ENCODE measurements around the gene MIOX. TPM values are rescaled to one million over a fixed set of nuclear protein-coding genes. Genes with fewer than 3 reads are reported as not detected.

MIOX gene
- total RNA-seq, 1 donor from 2014 or later: not detected

DNA sequence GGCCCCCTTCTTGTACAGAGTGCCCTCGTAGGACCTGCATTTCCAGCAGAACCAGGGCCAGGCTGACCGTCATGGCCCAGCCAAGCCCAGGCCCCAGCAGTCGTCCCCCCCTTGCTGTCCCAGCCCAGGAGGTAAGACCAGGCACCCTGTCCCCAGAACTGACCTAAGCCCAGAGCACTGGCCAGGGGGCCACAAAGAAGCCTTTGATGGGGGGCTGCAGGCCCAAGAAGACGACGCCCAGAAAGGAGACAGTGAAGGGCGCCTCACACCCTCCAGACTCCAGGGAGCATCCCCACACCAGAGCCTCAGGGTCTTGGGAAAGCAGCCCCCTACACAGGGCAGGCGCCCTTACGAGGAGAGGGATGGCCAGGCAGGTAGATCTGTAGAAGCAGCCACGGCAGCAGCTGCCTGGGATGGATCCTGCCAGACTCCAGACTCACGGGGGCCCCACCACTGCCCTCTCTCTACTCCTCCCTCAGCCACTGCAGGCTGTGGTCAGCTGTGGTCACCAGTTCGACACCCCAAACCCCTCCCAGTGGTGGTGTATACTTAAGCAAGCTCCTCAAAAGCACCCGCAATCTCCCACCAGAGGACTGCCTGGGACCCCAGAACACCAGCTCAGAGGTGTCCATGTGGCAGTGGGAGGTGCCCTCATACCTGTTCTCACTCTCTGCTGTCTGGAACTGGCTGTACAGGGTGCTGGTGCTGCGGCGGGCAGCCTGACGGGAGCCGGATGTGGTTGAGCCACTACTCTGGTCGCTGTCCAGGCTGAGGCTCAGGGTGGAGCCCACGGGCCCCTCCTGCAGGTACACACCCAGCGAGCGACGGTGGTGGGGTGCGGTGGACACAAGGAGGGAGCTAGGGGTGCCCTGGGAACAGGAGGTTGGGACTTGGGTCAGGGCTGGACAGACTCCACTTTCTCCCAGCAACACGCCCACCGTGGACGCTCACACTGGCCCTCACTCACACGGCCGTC is 38.8 kb upstream of the MIOX start:
- DNase-seq (no peak), ATAC-seq (no peak)
- Histone ChIP-seq H3K27ac (no peak overlapping the region), H3K36me3 (peaks cover 78% of the 10 kb centered on the region), H3K4me1 (peaks cover 25% of the 10 kb centered on the region), H3K27me3 (ENCODE audit: low read depth) (no peaks in the 10 kb centered on the region), H3K9me3 (no peaks in the 10 kb centered on the region), H3K4me3 (no peak overlapping the region)
- intact Hi-C loops (cut with DNase I): no loop called here
- TF ChIP-seq, protein P1, sequence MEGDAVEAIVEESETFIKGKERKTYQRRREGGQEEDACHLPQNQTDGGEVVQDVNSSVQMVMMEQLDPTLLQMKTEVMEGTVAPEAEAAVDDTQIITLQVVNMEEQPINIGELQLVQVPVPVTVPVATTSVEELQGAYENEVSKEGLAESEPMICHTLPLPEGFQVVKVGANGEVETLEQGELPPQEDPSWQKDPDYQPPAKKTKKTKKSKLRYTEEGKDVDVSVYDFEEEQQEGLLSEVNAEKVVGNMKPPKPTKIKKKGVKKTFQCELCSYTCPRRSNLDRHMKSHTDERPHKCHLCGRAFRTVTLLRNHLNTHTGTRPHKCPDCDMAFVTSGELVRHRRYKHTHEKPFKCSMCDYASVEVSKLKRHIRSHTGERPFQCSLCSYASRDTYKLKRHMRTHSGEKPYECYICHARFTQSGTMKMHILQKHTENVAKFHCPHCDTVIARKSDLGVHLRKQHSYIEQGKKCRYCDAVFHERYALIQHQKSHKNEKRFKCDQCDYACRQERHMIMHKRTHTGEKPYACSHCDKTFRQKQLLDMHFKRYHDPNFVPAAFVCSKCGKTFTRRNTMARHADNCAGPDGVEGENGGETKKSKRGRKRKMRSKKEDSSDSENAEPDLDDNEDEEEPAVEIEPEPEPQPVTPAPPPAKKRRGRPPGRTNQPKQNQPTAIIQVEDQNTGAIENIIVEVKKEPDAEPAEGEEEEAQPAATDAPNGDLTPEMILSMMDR (IDR thresholded peaks at IDR 0.05): no peak

DNA sequence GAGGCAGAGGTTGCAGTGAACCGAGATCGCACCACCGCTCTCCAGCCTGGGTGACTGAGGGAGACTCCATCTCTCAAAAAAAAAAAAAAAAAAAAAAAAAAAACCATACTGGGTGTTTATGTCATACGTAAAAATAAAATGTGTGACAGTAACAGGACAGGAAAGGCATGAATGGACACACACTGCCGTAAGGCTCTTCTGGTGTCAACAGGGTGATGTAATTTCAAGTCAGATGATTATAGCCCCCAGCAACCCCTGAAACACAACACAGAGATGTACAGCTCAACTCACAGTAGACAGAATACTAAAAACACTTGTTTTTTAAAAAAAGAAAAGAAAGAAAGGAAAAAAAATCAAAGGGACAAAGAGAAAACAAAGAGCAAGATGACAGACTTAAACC is 34.0 kb upstream of the MIOX start:
- intact Hi-C loops (cut with DNase I): no loop called here
- H3K4me1 ChIP-seq: no peaks in the 10 kb centered on the region
- DNase-seq: no peak

DNA sequence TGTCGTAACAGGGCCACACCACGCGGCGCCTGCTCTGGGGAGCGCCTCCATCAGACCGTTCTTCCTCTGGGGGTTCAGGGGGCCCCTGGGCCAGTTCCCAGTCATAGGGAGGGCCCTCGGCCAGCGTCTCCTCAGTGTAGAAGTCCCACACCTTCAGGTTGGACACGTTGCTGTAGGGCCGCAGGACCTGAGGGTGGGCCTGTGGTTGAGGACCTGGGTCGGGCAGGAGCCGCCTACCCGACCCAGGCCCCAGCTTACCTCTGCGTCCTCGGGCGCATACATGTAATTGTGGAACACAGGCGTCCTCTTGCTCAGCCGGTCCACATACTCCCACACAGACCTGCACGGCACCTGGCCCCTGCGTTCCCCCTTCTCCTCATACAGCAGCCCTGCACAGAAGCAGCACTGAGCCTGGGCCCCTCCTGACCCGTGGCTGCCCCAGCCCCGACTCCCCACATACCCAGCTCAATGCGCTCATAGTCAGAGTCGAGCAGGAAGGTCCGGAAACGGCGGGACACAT is 32.0 kb upstream of the MIOX start:
- Histone ChIP-seq H3K27ac (no peak overlapping the region), H3K4me1 (no peaks in the 10 kb centered on the region), H3K27me3 (ENCODE audit: low read depth) (no peaks in the 10 kb centered on the region), H3K4me3 (no peak overlapping the region), H3K36me3 (peaks cover 97% of the 10 kb centered on the region), H3K9me3 (no peaks in the 10 kb centered on the region)
- no peak for ATAC-seq
- TF ChIP-seq, protein P1 (IDR thresholded peaks at IDR 0.05): no peak
- intact Hi-C loops (cut with DNase I): no loop called here
- no peak for DNase-seq

More for the DNA sequence above, 34.0 kb upstream of the MIOX start:
- Histone ChIP-seq H3K9me3 (no peaks in the 10 kb centered on the region), H3K27me3 (ENCODE audit: low read depth) (no peaks in the 10 kb centered on the region), H3K4me3 (no peak overlapping the region), H3K36me3 (peaks cover 93% of the 10 kb centered on the region), H3K27ac (no peak overlapping the region)
- TF ChIP-seq, protein P1 (IDR thresholded peaks at IDR 0.05): no peak
- no peak for ATAC-seq

DNA sequence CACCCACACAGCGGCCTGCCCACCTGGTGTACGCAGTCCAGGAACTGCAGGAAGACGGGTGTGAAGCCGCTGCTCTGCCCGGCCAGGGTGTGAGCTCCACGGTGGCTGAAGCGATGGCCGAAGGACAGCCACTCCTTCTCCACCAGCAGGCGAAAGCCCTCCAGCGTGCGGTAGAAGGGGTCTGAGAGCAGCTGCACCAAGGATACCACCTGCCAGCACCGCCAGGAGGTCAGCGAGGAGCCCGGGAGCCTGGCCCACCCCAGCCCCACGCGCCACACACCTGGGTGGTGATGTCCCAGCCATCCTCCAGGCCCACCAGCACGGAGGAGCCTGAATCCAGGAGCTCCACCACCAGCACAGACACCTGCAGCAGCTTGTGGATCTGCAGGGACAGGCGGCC is 31.5 kb upstream of the MIOX start:
- DNase-seq (no peak), ATAC-seq (no peak)
- intact Hi-C loops (cut with DNase I): no loop called here
- Histone ChIP-seq H3K36me3 (peaks cover 97% of the 10 kb centered on the region), H3K4me3 (no peak overlapping the region), H3K9me3 (no peaks in the 10 kb centered on the region), H3K27me3 (ENCODE audit: low read depth) (no peaks in the 10 kb centered on the region), H3K4me1 (no peaks in the 10 kb centered on the region), H3K27ac (no peak overlapping the region)
- TF ChIP-seq, protein P1 (IDR thresholded peaks at IDR 0.05): no peak

DNA sequence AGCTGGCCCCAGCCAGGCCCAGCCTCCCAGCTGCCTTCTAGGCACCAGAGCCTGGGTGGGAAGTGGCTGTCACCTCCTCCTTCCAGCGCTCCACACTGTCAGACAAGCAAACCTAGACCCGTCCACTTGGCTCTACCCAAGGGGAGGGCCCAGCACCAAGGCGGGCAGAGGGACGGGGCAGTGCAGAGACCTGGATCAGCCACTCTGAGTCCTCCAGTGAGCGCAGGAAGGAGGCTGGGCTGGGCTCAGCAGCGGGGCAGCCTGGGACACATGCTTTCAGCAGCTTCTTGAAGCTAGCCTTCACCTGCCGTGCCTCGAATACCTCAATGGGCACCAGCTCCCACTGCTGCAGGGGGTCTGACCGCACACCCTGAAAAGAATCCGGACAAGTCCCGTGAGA is 30.6 kb upstream of the MIOX start:
- H3K36me3 ChIP-seq: peaks cover 97% of the 10 kb centered on the region
- no peaks in the 10 kb centered on the region for H3K9me3 ChIP-seq
- H3K4me3 ChIP-seq: no peak overlapping the region
- DNase-seq (no peak), ATAC-seq (no peak)
- peaks cover 8% of the 10 kb centered on the region for H3K4me1 ChIP-seq
- TF ChIP-seq, protein P1 (IDR thresholded peaks at IDR 0.05): no peak
- H3K27me3 ChIP-seq (ENCODE audit: low read depth): no peaks in the 10 kb centered on the region
- H3K27ac ChIP-seq: no peak overlapping the region
- intact Hi-C loops (cut with DNase I): no loop called here

Measured in lower lobe of right lung (tissue), 2 donors.